DMS53 treated with DMSO at 0.1 percent for 48 hours (cell line): Measurements from ENCODE around the gene TXNL4B.

Experiments used
- DNase-seq: peaks from one replicate; lab custom pipeline; 2025; ENCODE audit not compliant: unreplicated experiment; lab: John Stamatoyannopoulos, UW

TXNL4B gene

DNA sequence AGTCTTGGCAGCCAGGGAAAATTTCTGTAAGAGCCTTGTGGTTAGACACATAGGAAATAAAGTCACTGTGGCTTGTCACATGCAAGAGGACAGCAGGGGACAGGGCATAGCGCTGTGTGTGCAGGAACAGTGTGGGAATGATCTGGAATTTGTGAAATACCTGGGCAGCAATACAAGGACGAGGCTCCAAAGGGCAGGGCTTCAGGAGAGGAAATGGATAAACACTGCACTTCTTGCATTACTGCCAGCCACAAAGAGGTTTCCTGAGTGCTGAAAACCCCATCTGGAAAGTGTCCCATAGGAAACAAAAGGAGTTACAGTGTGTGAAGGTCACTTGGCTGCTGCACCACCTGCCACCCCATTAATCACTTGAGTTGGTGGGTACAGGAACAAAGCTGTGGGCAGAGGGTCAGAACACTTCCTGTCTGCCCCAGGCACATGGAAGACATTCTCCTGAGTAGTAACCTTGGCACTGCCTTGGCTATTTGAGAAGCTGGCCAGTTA, 51.2 kb downstream of the TXNL4B start:
- no peak for DNase-seq

DNA sequence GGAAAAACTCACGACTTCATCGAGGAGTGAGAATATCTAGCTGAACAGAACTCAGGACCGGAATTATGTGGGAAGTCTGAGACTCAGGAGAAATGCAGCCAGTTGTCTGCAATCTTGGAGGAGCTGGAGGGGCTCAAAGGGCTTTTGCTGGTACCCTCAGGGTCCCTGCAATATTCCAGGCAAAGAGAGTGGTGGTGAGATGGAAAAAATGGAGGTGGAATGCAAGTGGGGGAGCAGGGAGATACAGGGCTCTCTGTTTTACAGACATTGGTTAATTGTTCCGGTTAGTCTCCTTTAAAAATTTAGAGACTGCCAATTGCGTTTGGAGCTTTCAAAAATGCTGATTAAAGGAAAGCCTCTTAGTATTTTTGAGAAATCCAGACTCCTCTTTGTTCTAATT, 57.3 kb downstream of the TXNL4B start:
- DNase-seq = no peak
